ENCODE data around the gene IP6K1.
"Not testable (repeated sequence)": the region's sequence is repeated elsewhere in the genome, so short reads cannot be mapped to it uniquely, and the experiment has no call there.

IP6K1 gene

GRCh38 chr3:49793486-49794085 is 7.2 kb upstream of the IP6K1 start:
- DNase-seq (ENCODE audit: low read depth) = no peak

DNA sequence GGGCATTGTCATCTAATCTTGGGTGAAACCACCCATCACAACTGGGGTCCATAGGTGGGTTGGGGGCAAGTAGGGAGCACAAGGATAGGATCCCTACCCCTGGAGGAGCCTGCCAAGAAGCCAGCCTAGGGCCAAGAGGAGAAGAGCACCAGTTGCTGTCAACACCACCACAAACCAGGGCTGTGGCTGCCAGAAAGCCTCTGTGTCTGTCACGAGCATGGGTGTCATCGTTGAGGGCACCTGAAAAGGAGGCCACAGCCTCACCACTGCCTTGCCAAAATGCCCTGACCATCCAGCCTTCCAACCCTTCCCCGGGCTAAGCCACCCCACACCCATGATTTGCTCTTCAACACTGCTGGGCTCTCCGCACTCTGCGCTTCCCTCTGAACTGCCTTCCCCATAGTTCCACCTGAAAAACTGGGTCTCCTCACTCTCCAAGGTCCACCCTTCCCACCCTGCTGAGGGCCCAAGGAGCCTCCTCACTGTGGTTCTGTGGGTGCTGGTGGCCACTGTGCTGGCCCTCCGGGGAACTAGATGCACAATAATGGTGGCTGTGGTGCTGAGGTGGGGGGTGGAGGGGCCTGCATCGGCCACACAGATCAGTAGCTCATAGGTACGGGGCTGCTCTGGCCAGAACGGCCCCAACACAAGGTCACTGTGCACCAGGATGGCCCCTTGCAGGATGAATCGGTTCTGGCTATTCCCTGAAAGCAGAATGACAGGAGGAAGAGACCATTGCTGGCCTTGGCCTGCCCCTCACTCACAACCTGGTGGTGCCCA is 6.2 kb upstream of the IP6K1 start:
- DNase-seq (ENCODE audit: low read depth) = no peak

DNA sequence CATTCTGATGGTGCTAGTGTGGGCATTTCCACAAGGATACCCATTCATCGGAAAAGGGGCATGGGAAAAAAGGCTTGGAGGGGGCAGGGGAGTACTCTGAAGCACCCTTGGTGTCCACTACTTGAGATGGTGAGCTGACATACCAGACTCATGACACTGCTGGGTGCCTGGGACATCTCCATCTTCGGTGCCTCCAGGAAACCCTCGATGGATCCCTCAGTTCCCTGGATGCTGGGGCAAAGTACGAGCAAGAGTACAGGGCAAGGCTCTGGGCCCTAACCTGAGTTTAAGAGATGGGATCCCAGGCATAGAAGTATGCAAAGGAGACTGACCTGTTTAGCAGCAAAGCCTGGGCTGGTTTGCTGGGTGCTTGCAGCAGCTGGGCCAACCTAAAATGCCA is 5.2 kb upstream of the IP6K1 start:
- no peak for DNase-seq (ENCODE audit: low read depth)

GRCh38 chr3:49790626-49791411 is 4.5 kb upstream of the IP6K1 start:
- DNase-seq (ENCODE audit: low read depth) = no peak

- DNase-seq (ENCODE audit: low read depth) = no peak
Measured at GRCh38 chr3:49788056-49788455, 1.7 kb upstream of the IP6K1 start.

GRCh38 chr3:49787536-49787935 is 1.2 kb upstream of the IP6K1 start:
- DNase-seq (ENCODE audit: low read depth) = no peak

- DNase-seq (ENCODE audit: low read depth) = no peak
Measured at GRCh38 chr3:49787182-49787464, 781 bp upstream of the IP6K1 start.

- no peak for DNase-seq (ENCODE audit: low read depth)
Measured at GRCh38 chr3:49785565-49786356, 581 bp downstream of the IP6K1 start.

DNA sequence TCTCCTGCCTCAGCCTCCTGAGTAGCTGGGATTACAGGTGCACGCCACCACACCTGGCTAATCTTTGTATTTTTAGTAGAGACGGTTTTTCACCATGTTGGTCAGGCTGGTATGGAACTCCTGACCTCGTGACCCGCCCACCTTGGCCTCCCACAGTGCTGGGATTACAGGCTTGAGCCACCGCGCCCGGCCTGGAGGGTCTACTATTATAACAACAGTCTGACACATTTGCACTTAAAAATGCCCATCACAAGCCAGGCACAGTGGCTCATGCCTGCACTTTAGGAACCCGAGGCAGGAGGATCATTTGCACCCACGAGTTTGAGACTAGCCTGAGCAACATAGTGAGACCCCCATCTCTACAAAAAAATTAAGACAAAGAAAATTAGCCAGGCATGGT is 4.1 kb downstream of the IP6K1 start:
- DNase-seq (ENCODE audit: low read depth) = not testable (repeated sequence)

DNA sequence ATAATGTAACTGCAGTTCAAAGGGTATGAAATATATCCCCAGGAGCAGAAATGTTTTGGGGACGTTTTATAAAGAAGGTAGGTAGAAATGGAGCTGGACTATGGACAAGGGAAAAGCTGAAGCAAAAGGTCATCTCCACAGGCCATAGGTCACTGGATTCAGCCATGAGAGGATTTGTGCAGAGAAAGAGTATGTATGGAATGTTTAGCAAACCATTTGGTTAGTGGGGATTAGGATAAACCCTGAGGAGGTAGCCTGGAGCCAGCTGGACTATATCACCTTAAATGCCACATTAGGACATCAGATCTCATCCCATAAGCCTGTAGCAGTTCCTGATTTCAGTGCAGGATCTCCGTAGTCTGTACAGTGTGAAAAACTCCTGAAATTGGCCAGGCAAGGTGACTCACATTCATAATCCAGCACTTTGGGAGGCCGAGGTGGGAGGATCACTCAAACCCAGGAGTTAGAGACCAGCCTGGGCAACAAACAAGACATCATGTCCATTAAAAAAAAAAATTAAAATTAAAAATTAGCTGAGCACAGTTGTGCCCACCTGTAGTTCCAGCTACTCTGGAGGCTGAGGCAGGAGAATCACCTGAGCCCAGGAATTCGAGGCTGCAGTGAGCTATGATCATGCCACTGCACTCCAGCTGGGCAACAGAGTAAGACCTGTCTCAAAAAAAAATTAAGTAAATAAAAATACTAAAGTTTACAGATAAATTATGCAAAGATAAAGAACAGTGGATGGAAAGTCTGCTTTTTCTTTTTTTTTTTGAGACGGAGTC is 4.7 kb downstream of the IP6K1 start:
- no peak for DNase-seq (ENCODE audit: low read depth)

- DNase-seq (ENCODE audit: low read depth) = not testable (repeated sequence)
Measured at GRCh38 chr3:49780975-49781365, 5.4 kb downstream of the IP6K1 start.

DNA sequence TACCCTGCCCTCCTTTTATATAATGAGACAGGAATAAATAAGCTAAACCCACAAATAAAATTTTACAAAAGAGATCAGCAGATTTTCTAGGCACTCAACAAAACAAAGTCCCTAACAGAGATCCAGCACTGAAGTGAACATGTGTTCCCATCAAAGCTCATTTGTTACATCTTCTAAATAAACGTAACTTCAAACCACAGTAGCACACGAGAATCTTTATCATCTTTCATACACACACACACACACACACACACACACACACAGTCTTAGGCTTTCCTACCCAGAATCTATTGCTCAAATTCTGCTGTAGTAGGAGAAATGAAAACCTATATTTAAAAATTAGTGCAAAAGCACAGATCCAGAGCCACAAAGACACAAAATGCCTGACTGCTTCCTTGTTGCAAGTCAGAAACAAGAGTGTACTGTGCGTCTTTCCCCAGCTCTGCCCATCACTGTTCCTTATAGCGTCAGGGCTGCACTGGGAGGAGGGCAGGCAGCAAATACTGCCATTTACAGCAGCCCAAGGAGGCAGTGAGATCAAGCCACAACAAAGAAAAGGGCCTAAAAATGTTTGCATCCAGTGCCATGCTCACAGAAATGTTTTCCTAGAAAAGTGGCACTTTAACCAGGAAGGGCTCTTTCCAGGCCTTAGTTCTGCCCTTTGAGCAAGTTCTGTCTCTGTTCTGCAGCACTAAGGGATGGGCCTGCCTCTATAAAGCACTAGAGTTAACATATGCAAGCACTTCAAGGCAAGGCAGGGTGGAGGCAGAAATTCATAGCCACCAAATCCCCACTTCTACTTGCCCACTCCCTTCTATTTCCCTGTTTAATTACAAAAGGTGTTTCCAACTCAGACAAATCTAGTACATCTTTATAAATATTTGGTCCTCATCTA is 6.0 kb downstream of the IP6K1 start:
- DNase-seq (ENCODE audit: low read depth) = no peak

DNA sequence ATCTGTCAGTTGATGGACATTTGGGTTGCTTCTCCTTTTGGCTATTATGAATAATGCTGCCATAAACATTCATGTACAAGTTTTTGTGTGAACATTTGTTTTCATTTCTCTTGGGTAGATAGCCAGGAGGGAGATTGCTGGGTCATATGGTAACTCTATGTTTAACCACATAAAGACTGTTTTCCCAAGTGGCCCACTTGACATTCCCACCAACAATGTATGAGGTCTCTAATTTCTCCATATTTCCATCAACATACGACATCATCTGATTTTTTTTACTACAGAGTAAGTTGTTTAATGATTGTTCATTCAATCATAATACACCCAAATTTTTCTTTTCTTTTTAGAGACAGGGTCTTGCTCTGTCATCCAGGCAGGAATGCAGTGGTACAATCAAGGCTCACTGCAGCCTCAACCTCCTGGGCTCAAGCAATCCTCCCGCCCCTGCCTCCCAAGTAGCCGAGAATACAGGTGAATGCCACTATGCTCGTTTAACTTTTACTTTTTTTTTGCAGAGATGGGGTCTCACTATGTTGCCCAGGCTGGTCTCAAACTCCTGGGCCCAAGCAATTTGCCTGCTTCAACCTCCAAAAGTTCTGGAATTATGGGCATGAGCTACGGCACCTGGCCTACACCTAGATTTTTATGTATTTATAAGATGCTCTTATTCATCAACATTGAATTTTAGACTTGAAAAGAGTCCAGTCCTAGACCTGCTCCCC is 6.8 kb downstream of the IP6K1 start:
- no peak for DNase-seq (ENCODE audit: low read depth)

DNA sequence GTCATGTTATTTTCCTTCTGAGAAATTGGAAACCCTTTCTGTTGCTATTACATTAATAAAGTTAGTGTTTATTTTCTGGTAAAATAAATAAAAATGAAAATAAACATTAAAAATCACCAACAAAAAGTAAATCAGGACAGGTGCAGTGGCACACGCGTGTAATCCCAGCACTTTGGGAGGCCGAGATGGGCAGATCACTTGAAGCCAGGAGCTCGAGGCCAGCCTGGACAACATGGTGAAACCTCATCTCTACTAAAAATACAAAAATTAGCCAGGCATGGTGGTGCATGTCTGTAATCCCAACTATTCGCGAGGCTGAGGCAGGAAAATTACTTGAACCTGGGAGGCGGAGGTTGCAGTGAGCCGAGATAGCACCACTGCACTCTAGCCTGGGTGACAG is 10.2 kb downstream of the IP6K1 start:
- not testable (repeated sequence) for DNase-seq (ENCODE audit: low read depth)

DNA sequence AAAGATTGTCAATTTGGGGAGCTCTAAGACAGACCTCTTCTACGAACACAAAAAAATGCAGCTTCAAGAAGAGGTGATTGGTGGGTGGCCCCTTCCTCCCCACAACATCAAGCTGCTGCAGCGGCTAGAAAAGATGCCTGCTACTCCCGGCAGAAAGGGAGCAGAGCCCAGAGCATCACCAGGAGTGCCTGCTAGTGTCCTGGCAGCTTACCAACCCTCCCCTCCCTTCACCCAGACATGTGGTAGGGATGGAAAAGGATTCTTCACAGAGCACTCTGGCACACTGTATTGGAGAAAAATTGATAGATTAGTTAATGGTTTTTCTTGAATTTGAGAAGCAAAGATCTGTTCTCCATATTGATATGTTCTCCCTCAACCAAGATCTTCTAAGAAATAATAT is 10.8 kb downstream of the IP6K1 start:
- DNase-seq (ENCODE audit: low read depth) = no peak

GRCh38 chr3:49772703-49773102 is 13.6 kb downstream of the IP6K1 start:
- DNase-seq (ENCODE audit: low read depth) = no peak

DNA sequence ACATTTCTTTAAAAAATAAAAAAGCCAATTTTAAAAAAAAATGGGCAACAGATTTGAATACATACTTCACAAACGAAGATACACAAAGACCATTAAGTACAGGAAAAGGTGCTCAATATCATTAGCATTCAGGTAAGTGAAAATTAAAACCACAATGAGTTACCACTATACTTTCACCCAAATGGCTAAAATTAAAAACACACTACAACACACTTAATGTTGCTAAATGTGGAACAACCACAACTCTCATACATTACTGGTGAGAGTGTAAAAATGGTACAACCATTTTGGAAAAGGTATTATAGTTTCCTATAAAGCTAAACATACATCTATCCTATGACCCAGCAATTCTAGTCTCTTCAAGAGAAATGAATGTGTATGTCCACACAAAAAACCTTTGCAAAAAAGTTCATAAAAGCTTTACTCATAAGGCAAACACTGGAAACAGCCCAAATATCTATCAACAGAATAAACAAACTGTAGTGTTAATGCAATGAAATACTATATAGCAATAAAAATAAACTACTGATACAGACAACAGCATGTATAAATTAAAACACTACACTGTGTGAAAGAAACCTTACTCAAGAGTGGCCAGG is 14.9 kb downstream of the IP6K1 start:
- DNase-seq (ENCODE audit: low read depth) = no peak

DNA sequence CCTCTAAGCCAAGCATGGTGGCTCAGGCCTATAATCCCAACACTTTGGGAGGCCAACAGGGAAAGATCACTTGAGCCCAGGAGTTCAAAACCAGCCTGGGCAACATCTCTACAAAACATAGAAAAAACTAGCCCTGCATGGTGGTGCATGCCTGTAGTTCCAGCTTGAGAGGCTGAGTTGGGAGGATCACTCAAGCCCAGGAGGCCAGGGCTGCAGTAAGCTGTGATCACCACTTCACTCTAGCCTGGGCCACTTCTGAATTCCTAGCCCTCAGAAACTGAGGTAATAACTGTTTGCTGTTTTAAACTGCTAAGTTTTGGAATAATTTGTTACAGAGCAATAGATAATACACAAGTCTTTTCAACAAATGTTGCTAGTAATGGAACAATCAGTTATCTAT is 16.4 kb downstream of the IP6K1 start:
- no peak for DNase-seq (ENCODE audit: low read depth)

DNA sequence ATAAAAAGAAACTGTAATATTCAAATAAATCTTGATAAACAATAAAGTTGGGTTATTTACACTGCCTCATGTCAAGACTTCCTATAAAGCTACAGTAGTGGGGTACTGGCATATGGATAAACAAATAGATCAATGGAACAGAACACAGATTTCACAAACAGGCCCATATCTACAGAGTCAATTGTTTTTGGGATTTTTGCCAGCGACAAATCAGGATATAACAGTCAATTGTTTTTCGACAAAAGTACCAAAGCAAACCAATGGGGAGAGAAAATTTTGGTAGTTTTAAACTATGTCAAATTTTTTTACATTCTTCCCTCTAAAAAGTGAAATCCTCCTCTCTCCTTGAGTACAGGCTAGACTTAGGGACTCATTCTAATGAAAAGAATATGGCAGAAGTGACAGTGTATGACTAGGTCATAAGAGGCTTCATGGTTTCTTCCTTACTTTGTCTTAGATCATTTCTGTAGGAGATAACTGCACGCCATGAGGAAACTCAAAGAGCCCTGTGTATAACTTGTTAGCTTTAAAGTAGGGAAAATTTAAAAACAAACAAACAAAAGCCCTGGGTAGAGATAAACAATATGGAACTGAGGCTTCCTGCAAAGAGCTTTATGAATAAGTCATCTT is 16.9 kb downstream of the IP6K1 start:
- DNase-seq (ENCODE audit: low read depth) = no peak

Data from non-pigmented ciliary epithelial cell (primary cell).